HG02798 (cell line): Measurements from ENCODE around the gene XRCC5.
"Not testable (repeated sequence)": the region's sequence is repeated elsewhere in the genome, so short reads cannot be mapped to it uniquely, and the experiment has no call there.

ENCODE experiments used
- ATAC-seq: cut with Tn5 transposase; IDR thresholded peaks from one replicate; pipeline ENCODE4 v1.9.1; 2021; ENCODE audit warnings: mild to moderate bottlenecking; ENCODE audit not compliant: unreplicated experiment, poor library complexity

XRCC5 gene

DNA sequence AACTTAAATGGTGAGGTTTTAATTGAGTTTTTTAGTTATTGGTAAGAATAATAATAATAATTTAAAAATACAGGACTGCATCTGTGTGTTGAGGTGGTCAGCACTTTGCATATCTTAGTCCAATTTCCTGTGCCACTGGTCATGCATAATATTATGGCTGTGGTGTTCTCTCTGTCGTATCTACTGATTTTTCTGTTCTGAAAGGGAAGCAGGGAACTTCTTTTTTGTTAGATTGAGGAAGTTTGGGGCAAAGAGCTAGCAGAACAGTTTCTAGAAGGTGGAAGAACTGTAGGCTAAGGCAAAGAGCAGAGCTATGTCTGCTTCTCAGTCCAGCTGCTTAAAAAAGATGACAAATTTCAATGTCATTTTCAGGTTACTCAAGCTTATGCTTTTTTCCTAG is 74.3 kb downstream of the XRCC5 start:
- ATAC-seq: no peak

DNA sequence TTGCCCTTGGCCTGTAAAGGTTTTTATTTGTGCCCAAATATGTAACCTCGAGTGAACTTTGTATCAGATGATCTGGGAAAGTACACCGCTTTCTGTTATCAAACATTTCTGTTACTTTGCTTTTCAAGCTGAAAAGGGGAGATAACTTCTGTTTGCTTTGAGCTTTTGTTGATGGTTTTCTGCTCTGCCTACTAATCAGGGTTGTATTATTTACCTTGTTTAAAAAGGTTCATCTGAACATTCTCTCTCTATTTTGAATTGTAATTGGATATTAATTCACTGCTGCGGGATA is 79.4 kb downstream of the XRCC5 start:
- ATAC-seq: no peak

DNA sequence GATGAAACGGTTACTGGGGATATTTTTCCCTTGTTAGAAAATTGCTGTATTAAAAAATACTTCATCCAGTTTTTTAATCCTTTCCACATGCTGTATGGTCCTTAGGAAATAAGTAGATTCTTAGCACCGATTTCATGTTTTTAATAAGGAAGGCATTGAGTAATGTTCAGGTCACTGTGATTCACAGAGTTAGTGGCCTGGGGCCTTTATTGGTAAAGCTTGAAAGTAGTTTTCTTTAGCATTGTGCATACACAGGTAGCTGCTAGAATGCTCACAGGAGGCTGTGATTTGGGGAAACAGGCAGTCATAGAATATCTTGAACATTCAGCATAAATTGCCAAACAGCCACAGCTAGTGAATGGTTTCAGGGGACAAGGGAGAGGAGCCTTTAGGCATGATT is 79.8 kb downstream of the XRCC5 start:
- no peak for ATAC-seq

DNA sequence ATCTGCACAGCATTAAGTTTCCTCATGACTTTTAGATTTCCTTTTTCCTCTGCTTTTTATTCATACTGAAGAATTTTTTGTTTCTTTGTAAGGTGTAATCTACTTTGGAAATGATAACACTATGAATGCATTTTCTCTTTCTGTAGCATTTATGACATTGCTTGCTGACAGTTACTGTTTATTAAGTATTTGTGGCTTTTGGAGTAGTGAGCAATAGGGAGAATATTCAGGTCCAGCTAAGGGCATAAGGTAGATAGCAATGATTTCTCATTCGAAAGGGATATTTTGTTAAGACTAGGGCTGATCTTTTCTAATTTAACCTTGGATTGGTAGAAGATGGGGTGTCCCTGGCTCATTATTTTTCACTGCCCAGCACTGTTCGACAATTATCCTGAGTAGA is 80.3 kb downstream of the XRCC5 start:
- no peak for ATAC-seq

DNA sequence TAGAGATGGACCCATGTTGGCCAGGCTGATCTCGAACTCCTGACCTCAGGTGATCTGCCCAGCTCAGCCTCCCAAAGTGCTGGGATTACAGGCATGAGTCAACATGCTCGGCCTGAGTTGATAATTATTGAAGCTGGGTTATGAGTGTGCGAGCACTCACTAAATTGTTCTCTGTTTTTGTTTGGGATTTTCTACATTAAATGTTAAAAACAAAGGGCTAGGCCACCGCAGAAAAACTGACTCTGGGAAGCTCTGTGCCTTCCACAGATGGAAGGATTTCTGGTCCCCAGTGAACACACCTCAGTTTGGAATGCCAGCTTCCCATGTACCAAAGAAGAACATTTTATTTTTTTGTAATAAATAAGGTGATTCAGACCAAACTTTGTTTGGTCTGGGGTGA is 83.0 kb downstream of the XRCC5 start:
- ATAC-seq: no peak

DNA sequence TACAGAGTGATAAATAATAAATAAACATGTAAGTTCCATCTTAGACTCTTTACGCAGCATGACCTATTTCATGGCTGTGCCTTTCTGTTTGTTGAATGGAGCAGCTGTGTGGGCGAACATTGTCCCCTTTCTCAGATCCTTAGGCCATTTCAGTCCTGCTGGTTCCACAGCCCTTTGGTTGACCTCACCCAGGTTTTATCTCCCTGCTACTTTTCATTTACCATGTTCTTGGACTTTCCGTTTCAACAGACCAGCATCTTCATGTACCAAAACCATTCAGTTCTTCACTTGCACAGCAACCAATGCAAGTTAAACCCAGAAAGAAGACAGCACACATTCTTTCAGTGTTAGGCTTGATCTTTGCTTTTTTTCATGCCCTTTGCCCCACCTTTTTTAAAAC is 83.8 kb downstream of the XRCC5 start:
- no peak for ATAC-seq

DNA sequence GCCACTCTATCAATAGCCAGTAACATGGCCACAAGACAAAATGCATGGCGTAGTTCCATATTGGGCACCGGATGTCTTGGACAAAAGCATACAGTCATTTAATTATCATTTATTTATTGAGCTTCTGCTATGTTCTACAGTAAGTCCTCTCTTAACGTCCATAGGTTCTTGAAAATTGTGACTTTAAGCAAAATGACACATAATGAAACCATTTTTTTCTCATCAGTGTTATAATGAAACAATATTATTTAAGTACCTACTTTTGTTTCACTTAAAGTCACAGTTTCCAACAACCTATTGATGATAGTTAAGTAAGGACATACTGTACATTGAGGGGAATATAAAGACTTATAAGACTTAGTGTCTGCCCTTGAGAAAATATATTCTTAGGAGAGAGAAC is 84.9 kb downstream of the XRCC5 start:
- ATAC-seq: no peak

DNA sequence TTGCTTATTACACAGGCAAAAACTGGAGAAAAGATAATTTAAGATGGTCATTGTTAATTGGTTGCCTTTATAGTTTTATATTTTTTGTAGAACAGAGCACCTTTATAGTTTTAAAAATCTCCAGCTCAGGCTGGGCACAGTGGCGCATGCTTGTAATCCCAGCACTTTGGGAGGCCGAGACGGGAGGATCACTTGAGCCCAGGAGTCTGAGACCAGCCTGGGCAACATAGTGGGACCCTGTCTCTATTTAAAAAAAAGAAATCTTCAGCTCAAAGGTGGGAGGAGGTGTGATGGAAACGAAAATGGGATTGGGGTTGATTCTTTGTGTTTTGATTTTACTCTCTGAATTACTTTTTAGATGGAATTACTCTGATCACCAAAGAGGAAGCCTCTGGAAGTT is 85.4 kb downstream of the XRCC5 start:
- no peak for ATAC-seq

DNA sequence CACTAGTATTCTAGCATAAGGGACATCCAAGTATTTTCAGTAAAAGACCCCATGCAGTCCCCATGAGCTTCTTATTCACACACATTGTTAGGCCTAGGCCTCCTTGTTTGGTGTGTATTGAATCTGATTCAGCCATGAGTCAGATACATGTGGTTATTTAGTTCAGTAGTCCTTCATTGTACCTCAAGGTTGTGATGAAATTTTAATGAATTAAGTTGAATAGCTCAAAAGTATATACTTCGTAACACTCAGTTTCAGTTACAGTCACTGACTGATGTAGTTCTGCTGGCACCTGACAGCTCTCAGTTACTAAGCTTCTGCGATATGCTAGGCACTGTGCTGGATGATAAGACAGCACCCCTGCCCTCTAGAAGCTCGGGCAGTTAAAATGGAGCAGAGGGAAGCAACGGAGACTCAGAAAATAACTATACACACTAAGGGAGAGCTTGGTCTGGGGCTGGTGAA is 86.4 kb downstream of the XRCC5 start:
- ATAC-seq: no peak

DNA sequence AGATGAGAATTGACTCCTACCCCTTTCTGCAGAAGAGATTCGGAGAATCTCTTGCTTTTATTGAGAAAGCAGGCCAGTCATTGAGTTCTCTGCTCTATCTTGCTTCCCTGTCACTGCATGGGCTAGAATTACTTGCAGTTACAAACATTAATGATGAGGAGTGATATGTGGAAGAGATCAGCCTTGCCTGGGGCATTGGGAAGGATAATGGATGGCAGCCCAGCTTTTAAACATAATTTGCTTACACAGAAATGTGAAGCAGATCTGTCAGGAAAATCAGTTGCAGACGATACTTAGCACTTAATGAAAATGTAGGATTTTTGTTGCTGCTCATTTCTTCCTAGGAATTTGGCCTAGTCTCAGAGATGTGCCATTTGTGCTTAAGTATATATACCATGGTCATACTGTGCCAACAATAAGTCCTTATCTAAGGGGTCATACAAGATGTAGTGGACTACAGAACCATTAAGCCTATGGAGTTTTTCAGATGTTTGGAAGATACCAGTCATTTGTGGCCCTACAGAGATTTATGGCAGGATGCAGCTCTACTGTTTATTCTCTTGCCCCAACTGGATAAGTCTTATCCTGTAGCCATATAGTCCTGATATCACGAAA is 92.7 kb downstream of the XRCC5 start:
- ATAC-seq: no peak

DNA sequence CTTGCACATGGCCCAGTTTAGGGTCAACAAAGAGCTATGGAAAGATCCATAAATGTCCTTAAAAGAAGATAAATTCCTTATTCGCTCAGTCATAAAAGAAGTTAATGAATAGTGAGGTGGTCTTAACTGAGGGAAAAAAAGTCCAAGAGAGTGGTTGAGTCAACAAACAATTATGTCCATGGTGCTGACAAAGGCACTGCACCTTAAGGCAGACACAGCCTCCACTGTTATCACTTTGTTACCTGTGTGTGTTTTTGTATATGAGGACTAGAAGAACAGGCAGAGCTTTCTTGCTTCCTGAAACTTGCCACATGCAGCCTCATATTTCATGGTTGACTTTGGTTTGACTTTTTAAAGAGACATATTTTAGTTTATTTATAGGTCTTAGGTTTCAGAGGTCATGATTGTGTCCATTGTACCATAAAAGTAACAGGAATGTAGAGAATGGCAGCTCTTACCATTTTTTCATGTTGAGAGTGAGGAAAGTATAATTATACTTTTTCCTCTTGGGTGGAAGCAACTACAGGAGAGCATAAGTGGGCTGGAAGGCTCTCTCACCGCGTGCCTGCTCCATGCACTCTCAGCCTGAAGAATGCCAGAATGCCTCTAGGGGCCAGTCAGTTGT is 93.6 kb downstream of the XRCC5 start:
- ATAC-seq: no peak

DNA sequence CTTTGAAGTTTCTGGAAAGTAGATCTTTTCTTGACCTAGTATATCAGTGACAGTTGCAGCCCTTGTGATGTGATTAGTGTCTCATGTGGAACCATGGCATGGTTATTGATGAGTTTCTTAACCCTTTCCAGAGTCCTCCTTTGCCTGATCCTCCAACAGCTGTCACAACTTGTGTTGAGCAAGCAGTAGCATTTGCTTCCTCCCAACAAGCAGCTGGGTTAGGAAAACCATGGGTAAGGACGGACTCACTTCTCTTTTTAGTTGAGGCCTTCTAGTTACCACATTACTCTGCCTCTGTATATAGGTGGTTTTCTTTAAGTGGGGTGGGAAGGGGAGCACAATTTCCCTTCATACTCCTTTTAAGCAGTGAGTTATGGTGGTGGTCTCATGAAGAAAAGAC is 96.3 kb downstream of the XRCC5 start:
- ATAC-seq: no peak

DNA sequence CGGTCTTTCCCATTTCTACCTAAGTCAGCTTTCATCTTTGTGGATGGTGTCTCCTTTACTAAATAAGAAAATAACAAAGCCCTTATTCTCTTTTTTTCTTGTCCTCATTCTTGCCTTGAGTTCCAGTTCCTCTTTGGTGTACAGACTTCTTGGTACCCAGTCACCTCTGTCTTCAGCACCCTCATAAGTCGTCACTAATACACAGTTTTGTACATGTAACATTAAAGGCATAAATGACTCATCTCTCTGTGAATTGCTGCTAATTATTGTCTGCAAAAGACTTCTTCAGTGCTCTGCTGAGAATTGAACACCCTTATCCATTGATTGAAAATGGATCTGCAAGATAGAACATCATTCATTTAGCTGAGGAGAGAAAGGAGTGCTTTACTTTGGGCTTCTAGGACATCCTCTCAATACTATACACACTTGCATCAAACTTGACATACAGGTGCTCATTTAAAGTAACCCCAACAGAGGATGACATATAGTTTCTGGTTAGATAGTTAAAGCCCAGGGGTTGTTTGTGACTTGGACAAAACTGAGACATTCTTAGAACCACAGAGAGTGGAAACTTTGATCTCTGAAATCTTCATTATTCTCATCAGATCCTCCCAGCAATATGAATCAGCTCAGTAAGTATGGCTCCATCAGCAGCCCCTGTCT is 97.0 kb downstream of the XRCC5 start:
- ATAC-seq: peak; percentile 78

DNA sequence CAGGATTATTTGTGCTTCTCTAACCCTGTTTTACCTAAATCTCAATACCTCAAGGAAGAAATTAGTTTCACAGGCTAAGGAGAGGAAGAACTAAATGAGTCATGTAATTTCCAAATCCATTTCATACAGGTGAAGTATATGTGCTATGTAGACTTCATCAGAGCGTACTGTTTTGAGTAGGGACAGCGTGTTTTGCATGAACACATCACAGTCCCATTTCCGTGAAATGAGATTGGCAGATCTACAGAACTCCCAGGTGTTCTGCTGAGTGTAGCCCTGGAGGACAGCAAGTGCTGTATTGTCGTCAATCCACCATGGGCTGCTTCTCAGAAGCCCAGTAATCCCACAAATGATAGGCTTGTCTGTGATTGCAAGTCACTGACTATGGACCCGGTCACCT is 97.7 kb downstream of the XRCC5 start:
- peak; percentile 65 for ATAC-seq

DNA sequence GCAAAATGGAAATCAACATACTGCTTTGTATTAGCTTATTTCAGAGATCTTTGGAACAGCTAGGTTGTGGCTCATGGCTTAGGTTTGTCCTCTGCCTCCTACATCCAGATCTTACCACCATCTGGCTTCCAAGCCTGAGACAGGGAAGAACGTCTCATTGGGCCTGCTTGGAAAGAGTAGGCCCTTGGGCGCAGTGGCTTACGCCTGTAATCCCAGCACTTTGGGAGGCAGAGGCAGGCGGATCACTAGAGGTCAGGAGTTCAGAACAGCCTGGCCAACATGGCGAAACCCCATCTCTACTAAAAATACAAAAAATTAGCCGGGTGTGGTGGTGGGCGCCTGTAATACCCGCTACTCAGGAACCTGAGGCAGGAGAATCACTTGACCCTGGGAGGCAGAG is 99.5 kb downstream of the XRCC5 start:
- not testable (repeated sequence) for ATAC-seq

DNA sequence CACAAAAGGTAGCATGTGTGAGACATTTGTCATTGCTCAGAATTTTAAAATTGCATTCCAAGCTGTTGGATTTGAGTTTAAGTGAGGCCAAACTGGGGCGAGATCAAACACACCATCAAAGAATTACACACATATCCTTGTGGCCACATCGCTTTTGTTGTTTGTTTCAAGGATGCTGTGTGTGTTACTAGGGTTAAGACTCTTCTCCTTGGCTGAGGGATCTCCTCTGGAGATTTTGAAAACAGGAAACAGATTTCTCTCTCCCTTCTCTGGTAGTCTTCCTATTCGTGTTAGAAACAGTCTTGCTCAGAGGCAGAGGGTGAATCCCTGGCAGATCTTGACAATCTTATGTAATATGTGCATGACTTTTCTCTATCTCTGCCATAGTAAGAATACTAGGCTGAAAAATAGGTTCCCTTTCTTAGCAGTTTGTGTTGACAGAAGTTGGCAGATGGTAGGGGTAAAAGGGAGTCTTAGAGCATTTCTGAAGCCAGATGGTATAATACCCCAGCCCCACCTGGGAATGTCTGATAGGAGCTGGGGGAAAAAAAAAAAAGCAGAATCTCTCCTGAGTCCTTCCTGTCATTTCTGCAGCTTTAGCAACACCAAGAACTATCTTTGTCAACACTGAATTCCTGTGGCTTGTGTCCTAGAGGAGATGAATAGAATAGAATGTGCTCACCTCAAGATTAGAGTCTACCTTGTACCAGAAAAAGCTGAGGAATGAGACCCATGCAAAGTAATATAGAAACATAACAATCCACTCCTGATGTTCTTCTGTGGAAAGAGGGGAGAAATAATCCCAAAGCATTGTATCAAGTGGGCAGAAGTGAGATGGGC is 101.8 kb downstream of the XRCC5 start:
- no peak for ATAC-seq

DNA sequence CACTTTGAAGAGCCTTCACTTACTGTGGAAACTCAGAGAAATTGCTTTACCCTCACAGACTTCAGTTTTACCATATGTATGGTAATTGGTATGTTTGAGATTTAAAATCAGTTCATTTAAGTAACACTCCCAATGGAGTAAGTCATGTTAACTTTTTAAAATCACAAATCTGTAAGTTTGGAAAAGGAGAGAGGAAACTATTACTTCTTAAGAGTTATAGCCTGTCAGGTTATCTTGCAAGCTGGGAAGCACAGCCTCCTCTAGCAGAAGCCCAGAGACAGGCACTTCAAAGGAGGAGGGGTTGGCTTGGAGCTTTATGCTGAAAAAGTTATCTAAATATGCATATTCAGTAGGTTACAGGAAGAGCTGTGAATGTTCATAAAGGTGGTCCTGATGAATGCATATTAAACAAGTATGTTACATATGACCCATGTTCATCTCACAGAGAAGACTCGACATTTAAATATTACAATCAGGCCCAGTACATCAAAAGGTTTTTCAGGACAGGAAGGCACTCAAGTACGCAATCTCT is 102.5 kb downstream of the XRCC5 start:
- no peak for ATAC-seq

DNA sequence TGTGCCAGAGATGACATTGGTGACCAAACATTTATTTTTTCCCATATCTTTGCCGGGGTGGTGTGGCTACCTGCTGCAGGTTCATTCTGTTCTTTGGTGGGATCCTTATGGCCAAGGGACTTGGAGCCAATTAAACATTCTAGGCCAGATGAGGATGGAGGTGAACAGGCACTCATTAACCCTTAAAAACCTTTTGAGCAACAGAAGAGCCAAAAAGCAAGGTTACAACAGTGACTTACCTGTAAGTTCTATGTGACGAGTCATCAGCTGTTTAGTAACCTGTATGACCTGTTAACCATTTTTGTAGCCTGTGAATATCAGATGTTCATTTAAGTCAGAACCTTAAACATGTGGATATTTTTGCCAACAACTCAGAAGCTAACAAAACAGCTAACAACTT is 105.6 kb downstream of the XRCC5 start:
- no peak for ATAC-seq

DNA sequence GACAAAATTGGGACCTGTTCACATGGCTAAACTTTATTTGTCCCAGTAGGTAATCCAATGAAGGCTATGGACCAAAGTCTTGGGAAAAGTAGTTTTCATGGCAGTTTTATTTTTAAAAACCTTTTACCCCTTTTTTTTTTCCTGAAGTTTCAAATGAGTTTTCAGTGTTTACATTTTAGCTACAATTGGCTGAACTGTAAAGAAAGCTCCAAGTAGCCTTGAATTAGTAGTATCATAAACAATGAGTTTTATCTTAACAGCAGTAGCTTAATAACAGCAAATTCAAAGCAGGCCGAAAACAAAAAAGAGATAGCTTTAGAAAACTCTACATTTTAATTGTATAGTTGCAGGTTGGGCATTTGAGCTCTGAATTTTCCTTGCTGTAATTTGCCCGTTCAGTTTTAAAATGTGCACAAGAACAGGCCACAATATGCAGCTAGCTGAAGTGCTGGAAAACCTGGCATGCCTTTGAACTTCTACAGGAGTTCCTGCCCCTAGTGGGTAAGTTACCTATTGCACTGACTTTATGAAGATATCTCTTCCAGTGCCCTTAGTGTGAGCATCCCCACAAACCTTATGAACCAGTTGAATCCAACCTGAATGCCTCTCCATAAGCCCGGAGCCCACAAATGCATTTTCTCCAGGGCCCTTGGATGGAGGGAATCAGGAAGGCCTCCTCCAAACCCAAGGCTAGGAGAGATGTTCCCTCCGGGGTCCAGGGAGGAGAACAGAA is 106.7 kb downstream of the XRCC5 start:
- ATAC-seq: no peak
